Inflammatory macrophage (primary cell): ENCODE measurements around the gene RPH3AL.

Experiments
- DNase-seq, 2 donors: peaks; one replicate each; pipeline ENCODE4 v3.0.0-alpha.2; 2020 to 2022
- total RNA-seq, 18 experiments: gene quantifications; one replicate each; lab custom pipeline; 2026; ENCODE audit warnings: mixed read lengths in 6 of 18, inconsistent platforms in 2 of 18; lab: John Stamatoyannopoulos, UW

RPH3AL gene, protein sequence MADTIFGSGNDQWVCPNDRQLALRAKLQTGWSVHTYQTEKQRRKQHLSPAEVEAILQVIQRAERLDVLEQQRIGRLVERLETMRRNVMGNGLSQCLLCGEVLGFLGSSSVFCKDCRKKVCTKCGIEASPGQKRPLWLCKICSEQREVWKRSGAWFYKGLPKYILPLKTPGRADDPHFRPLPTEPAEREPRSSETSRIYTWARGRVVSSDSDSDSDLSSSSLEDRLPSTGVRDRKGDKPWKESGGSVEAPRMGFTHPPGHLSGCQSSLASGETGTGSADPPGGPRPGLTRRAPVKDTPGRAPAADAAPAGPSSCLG
- 1.6 to 5.7 (median 2.4) reads per million in 18 experiments for total RNA-seq

DNA sequence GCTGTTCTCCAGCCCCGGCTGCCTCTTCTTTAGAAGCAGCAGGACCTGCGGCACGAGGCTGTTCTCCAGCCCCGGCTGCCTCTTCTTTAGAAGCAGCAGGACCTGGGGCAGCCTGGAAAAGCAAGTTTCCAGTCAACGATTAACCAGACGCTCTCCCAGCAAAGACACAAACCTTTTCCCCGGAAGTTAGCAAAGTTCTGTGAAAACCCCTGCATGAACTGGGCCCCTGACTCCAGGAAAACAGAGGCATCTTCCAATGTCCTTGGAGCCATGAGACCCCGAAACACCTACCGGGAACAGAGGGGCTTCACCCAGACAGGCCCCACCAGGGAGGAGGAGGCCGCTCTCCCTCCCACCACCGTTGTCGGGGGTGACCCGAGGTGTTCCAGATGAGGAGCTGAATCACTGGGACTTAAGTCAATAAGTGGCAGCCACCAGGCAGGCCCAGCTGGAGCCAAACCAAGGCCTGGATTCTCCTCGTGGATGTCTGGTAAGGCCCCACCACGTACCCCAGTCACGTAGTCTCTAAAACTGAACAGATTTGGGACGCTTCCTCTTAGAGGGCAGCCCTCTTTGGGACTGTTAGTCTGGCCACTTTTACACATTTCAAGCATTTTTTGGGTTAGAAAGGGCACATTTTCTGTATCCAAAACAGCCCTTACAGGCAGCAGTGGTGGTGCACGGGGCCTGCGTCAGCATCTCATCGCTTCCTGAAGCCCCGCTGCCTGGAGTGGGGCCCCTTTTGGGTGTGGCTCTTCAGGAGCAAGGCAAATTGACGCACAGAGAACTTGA, at the start of gene RPH3AL:
RPH3AL (minus strand) TSS at position 387 of the 792 bp plus-strand sequence. CDS start 25,264 bp downstream, outside the sequence.
- DNase-seq: no peak

- DNase-seq: no peak
Measured at GRCh38 chr17:400257-400656, 47.6 kb upstream of the RPH3AL start.

GRCh38 chr17:396788-397187, 44.2 kb upstream of the RPH3AL start:
- DNase-seq: no peak

DNA sequence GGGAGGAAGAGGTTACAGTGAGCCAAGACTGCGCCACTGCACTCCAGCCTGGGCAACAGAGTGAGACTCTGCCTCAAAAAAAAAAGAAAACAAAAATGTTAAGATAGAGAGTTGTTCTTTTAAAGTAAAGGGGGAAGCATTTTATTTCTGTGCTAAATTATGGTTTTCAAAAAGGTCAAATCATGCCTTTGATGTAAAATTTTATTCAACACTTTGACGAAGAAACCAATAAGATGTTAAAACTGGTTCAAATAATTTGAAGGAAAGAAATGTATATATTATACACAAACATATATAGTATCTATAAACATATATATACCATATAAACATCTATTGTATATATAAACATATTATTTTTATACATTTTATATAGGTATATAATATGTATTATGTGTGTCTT, 43.4 kb upstream of the RPH3AL start:
- no peak for DNase-seq

- peak; percentile 96 for DNase-seq
Measured at GRCh38 chr17:395179-395578, 42.6 kb upstream of the RPH3AL start.

DNA sequence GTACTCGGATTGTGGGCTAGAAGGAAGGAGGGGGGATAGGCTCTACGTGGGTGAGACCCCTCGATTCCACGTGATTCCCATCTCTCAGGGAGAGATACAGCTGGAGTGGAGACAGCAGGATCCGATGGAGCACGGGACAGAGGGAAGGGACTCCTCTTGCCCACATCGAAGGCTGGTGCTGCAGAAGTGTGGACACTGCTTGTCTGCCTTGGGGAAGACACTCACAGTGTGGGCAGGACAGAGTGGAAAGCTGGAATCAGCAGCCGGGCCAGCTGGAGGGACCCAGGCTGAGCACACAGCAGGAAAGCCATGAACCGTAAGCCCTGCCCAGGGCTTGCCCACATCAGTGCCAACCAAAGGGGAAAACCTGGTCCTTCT, 42.1 kb upstream of the RPH3AL start:
- DNase-seq: no peak

- peak; percentile 73 to 81 for DNase-seq
Measured at GRCh38 chr17:393806-394717, 41.5 kb upstream of the RPH3AL start.

DNA sequence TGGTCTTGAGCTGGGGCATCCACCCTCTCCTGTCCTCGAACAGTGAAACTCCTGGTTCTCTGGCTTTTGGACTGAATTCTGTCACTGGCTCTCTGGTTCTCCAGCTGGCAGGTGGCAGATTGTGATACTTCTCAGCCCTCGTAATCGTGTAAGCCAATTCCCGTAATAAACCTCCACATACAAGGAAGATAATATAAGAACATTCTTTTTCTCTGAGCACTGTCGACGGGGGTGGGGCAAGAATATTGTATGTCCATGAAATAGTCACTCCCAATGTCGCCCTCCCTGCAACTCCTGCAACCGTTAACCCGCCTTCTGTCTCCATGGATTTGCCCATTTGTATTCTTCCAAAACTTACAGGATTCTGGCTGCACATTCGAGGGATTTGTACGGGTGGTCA, 39.2 kb upstream of the RPH3AL start:
- DNase-seq: no peak

GRCh38 chr17:390025-390424, 37.4 kb upstream of the RPH3AL start:
- no peak for DNase-seq

DNA sequence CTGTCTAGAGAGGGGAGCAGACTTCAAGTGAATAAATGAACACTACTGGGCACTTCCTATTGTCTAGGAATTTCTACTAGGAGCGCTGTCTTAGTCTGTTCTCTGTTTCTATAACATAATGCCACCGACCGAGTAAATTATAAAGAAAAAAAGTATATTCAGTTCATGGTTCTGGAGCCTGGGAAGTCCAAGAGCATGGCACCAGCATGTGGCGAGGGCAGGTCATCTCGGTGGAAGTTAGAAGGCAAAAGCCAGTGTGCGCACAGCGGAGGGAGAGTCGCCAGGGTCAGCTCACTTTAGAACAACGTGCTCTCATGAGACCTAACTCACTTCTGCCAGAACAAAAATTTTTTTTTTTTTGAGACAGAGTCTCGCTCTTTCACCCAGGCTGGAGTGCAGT, 35.5 kb upstream of the RPH3AL start:
- no peak for DNase-seq

DNA sequence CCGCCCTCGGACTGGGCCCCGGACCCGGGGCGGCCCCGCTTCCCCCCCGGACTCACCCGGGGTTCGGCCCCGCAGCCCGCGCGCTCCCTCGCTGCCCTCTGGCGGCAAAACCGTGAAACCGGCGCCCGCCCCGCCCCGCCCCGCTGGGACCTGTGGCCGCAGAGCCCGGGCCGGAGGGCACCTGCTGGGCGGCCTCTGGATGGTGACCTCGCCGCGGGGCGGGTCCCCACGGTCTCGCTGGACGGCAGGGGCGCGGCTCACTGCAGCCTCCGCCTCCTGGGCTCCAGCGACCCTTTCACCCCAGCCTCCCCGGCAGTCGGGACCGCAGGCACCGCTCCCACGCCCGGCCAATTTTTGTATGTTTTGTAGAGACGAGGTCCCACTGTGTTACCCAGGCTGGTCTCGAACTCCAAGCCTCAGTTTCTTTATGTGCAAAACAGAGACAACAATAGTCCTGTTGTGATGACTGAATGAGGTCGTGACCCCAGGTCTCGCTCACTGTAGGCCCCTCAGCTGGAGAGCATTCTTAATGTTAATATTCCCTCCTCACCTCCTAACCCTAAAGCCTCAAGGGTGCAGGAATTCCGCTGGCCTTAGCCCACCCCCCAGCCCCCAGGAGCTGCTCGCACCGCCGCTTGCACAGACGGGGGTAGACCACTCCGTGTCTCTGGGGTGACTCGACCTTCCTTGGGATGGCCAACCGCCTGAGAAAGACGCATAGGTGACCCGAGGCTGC, 33.7 kb upstream of the RPH3AL start:
- peak; percentile 57 to 66 for DNase-seq

DNA sequence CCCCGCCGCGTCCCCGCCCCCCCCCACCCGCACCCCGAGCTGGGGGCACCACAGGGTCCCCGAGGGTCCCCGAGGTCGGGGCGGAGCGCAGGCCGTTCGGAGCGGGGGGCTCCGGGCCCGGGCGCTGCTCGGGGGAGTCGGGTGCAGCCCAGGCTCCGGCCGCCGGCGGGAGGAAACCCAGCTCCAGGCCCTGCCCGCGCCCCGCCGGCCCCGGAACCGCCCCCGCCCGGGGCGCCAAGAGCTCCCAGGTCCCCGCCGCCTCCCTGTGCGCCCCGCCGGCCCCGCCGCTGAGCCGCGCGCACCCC, 33.2 kb upstream of the RPH3AL start:
- no peak for DNase-seq

DNA sequence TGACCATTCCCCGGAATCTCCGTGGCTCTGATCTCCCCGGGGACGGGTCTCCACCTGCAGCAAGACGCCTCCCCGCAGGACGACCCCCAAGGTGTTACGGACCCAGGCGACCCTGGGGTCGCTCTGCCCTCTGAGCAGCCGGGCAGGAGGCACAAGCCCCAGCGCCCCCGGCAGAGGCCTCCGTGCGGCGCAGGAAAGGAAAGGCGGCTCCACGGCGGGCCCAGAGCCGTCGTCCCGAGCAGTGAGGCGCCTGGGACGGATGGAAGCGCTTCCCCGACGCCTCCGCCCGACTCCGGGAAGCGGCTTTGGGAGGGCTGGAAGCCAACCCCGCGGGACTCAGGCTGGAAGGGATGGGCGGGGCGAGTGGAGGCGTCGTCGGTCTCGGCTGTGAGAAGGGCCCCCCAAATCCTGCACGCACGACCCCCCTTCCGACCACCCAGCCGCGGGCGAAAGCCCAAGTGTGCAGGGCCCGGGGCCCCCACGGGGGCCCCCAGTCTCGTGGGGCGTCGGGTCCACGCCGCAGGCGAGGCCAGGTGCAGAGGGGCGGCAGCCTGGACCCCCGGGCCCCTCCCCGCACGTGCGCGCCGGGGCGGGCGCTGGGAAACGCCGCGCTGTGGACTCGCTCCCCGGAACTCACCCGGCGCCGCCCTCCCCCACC, 32.7 kb upstream of the RPH3AL start:
- peak in 1 of 2 donors; percentile 25 for DNase-seq

DNA sequence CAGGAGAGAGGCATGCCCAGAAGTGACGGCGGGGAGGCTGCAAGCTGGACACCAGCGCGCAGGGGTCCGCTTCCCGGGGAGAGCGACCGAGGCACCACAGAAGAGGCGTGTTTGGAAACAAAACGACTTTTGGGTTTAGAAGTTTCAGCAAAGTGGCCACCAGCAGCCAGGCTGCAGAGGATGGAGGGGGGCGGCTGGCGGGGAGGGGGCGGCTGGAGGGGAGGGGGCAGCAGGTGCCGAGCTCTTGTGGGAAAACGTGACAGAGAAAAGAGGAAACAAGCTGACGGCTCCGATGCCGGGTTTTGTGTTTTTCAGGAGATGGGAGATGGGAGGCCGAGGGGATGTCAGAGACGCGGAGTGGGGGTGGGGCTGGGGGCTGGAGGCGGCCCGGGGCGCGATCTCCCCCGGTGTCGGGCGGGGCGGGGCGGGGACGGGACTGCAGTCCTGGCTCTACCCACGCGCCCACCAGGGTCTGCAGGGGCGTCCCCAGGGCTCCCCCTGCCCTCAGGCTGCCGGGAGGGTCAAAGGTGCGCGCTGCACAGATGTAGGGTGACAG, 32.1 kb upstream of the RPH3AL start:
- DNase-seq: no peak

GRCh38 chr17:383771-384621, 31.4 kb upstream of the RPH3AL start:
- no peak for DNase-seq

DNA sequence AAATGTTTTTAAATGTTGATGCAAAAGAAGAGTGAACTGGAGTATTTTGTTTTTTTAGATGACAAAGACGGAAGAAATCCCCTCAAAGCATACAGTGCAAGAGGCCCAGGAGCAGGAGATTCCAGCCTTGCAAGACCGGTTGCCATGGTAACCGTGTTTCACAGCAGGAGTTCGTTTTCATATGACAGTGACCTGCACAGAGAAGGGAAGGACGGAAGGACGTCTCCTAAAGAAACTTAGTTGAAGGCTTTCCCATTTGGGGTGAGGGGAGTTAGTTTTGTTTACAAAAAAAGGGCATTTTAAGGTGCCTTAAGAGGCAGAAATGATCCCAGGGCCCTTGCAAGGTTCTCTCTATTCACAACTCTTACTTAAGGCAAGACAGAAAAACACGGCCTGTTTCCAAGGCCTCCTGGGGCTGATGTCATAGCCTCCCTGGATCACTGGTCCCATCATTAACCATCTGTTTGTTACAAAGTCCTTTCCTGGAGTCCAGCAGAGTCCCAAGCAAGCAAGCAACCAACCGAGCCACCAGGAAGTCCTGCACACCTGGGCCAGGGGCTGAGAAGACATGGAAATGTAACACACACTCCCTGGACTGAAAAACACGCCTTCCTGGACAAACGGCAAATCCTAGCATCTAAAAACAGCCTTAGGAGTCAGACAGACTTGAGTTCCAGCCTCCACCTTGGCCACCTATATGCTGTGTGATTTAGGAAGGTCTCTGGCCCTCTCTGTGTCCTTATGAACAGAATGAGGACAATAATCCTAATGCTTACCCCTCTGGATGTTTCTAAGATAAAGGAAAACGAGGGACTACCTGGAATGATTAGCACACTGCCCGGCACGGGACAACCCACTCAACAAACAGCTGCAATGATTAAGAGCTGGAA, 30.3 kb upstream of the RPH3AL start:
- no peak for DNase-seq

GRCh38 chr17:381941-382643, 29.5 kb upstream of the RPH3AL start:
- DNase-seq: no peak

DNA sequence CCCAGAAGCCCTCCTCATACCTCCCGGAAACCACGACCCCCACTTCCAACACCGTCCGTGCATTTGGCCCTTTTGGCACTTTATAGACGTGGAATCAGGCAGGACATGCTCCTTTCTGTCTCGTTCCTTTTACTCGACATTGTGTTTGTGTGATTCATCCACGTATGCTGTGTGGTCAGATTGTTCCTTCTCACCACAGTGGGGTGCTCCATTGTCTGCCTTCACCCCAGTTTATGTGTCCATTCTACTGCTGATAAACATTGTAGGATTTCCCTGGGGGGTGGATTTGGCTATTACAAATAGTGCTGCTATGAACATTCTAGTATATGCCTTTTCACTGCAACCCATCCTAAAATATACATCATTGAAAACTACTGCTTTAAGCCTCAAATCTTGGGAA, 28.9 kb upstream of the RPH3AL start:
- no peak for DNase-seq
